EH (cell line): Measurements from ENCODE around the gene ENO2.
A peak's percentile ranks its signal among the peaks of the same experiment; 100 is the strongest.

ENCODE experiments used
- DNase-seq: peaks from one replicate; pipeline ENCODE4 v3.0.0-alpha.2; 2015; ENCODE audit warnings: low read depth

ENO2 gene

DNA sequence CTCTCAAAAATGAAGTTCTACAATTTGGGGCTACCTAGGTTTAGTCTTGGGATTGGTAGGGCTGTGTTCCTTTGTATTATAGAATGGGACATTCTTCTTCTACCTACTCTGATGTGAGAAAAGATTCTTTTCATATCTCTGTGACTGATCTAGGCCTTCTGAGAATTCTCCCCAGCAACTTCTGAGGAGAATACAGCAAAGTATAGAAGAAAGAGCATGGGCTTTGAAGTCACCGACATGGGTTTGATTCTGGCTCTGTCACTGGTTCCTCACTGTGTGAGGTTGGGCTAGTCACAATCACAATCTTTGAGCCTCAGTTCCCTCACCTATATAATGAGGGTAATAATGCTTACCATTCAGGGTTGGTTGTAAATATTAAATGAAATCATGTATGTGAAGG, 18.4 kb downstream of the ENO2 start:
- DNase-seq = no peak

DNA sequence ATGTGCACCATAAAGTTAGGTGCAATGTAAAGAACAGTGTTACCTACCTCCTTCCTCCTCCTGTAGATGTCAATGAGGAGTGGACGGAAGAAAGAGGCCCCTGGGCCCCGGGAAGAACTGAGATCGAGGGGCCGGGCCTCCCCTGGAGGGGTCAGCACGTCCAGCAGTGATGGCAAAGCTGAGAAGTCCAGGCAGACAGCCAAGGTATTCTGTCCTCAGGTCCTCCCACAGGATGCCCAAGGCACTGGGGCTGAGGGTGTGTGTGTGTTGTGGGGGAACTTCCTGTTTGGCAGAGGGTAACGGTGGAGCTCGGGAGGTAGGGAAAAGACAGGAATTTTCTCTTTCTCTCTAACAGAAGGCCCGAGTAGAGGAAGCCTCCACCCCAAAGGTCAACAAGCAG, 19.7 kb downstream of the ENO2 start:
- peak; percentile 64 for DNase-seq

DNA sequence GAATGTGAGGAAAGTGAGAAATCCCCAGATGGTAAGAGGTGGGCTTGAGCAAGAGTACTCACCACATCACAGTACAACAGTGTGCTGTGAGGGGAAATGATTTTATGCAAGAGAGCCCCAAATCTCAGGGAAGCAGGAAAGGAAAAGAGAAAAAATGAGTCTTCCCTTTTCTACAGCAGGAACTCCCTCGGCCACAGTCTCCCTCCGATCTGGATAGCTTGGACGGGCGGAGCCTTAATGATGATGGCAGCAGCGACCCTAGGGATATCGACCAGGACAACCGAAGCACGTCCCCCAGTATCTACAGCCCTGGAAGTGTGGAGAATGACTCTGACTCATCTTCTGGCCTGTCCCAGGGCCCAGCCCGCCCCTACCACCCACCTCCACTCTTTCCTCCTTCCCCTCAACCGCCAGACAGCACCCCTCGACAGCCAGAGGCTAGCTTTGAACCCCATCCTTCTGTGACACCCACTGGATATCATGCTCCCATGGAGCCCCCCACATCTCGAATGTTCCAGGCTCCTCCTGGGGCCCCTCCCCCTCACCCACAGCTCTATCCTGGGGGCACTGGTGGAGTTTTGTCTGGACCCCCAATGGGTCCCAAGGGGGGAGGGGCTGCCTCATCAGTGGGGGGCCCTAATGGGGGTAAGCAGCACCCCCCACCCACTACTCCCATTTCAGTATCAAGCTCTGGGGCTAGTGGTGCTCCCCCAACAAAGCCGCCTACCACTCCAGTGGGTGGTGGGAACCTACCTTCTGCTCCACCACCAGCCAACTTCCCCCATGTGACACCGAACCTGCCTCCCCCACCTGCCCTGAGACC, 21.2 kb downstream of the ENO2 start:
- DNase-seq = no peak

DNA sequence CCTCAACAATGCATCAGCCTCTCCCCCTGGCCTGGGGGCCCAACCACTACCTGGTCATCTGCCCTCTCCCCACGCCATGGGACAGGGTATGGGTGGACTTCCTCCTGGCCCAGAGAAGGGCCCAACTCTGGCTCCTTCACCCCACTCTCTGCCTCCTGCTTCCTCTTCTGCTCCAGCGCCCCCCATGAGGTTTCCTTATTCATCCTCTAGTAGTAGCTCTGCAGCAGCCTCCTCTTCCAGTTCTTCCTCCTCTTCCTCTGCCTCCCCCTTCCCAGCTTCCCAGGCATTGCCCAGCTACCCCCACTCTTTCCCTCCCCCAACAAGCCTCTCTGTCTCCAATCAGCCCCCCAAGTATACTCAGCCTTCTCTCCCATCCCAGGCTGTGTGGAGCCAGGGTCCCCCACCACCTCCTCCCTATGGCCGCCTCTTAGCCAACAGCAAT, 21.8 kb downstream of the ENO2 start:
- no peak for DNase-seq

GRCh38 chr12:6936636-6937480, 22.5 kb downstream of the ENO2 start:
- no peak for DNase-seq

- peak; percentile 94 for DNase-seq
These were observed 23.3 kb downstream of the ENO2 start for GRCh38 chr12:6937481-6938352.

- no peak for DNase-seq
These were observed 24.2 kb downstream of the ENO2 start for GRCh38 chr12:6938353-6939190.

DNA sequence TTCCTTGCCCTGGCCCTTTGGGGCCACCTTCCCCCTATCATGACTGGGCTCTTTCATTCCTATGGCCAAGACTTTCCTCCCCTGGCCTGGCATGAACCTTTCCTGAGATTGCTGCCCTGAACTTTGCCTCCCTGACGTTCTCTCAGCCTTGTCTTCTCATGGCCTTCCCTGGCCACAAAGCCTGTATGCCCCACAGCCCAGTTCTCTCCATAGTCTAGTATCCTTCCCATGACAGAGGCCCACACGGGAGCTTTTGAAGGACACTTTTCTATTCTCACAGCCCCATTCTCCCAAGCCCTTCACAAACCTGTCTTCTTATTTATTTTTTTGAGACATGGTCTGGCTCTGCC, 24.8 kb downstream of the ENO2 start:
- no peak for DNase-seq

DNA sequence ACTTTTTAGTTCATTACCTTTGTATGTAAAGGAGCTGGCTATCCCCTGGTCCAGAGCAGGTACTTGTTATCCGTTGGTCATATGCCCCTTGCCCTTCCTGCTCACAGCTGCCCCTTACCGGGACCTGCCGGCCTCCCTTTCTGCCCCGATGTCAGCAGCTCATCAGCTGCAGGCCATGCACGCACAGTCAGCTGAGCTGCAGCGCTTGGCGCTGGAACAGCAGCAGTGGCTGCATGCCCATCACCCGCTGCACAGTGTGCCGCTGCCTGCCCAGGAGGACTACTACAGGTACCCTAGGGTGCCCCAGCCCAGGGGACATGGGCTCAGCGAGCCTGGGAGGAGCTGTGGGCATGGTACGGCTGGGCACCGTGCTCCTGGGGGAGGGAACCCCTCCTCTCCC, 26.9 kb downstream of the ENO2 start:
- no peak for DNase-seq

- DNase-seq = no peak
These were observed 27.4 kb downstream of the ENO2 start for GRCh38 chr12:6941782-6942181.

DNA sequence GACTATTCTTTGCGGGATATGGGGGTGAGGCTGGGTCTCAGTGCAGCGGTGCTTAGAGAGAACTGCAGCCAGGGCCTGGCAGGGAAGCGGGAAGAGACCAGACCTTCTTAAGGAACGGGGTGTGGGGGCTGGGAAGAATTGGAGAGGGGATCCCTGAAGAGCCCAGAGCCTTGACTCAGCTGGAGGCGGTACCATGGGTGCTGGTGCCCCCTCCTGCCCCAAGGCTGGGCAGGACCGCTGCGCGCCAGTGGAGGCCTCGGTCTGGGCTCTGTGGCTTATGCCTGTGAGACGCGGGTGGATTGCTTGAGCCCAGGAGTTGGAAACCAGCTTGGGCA, 27.9 kb downstream of the ENO2 start:
- no peak for DNase-seq

DNA sequence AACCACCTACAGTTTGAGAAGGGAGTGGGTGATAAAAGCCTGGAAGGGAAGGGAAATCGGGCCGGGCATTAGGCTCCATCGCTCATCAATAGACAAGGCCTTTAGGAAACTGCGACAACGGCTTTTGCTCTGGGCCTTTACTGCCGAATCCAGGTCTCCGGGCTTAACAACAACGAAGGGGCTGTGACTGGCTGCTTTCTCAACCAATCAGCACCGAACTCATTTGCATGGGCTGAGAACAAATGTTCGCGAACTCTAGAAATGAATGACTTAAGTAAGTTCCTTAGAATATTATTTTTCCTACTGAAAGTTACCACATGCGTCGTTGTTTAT, 29.0 kb downstream of the ENO2 start:
- DNase-seq = peak; percentile 94

DNA sequence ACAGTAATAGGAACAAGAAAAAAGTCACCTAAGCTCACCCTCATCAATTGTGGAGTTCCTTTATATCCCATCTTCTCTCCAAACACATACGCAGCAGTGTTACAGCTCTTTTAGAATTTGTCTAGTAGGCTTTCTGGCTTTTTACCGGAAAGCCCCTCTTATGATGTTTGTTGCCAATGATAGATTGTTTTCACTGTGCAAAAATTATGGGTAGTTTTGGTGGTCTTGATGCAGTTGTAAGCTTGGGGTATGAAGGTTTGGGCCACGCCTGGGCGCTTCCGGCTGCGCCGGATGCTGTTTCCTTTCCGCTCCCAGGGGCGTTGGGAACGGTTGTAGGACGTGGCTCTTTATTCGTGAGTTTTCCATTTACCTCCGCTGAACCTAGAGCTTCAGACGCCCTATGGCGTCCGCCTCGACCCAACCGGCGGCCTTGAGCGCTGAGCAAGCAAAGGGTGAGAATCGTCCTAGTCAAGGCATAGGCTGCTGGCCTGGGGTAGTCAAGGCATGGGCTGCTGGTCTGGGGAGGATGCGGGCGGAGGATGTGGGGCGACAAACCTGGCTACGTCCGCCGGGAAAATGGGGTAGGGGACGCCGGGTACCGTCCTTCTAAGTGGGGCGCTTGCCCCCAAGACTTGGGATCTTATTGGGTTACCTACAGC, 29.5 kb downstream of the ENO2 start, which contains the start of the genes C12orf57 and RNU7-1:
TSS of gene C12orf57 (plus strand) at position 301 of the 659 bp plus-strand sequence. CDS start at position 401, 100 bp downstream.
TSS of gene RNU7-1 (plus strand) at position 95 of the 659 bp plus-strand sequence.
- DNase-seq = peak; percentile 94

- peak; percentile 94 for DNase-seq
These were observed 30.2 kb downstream of the ENO2 start for GRCh38 chr12:6944381-6945186.

DNA sequence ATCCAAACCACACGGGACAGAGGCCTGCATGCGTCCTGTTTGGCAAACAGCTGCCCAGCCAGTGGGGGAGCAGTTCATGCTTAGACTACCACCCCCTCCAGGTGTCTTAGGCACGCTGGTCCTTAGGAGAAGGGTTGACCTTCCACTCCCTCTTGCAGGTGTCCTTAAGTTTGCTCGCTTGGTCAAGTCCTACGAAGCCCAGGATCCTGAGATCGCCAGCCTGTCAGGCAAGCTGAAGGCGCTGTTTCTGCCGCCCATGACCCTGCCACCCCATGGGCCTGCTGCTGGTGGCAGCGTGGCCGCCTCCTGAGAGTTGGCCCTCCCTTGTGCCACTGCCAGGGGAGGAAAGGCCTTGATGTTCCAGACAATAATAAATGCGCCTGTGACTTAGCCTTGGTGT, 31.2 kb downstream of the ENO2 start:
- no peak for DNase-seq

- no peak for DNase-seq
These were observed 31.9 kb downstream of the ENO2 start for GRCh38 chr12:6946033-6946919.

DNA sequence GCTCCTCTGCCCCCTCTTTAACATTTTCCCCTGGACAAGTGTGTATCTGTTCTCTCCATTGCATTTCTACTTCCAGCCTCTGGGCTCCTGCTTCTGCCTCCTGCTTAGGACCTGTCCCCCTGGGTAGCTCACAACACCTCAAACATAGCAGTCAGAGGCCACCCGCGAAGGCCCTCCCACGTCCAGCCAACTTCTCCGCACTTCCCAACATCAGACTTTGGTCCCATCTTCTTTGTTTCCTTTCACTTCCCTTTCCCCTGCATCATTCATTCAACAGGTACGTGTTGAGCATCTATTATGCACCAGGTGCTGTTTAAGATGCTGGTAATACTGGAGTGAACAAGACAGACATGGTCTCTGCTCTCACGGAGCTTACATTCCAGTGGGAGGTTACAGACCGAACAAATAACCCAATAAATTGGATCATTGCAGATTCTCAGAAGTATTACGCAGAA, 32.6 kb downstream of the ENO2 start:
- no peak for DNase-seq

DNA sequence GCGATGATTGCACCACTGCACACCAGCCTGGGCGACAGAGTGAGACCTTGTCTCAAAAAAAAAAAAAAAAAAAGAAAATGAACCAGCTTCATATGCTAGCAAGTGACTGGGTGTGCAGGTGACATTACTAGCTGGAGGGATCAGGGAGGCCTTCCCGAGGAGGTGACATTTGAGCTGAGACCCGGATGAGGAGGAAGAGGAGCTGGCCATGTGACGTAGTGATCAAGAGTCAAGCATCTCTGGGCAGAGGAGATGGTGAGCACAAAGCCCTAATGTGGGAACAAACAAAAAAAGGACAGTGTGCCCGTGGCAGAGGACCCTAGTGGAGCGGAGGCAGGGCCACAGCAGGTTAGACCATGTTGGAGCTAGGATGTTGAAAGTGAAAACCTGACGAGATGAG, 33.2 kb downstream of the ENO2 start:
- no peak for DNase-seq
